Measurements from ENCODE around the gene CLSTN1.
A peak's percentile ranks its signal among the peaks of the same experiment; 100 is the strongest.

CLSTN1 gene

DNA sequence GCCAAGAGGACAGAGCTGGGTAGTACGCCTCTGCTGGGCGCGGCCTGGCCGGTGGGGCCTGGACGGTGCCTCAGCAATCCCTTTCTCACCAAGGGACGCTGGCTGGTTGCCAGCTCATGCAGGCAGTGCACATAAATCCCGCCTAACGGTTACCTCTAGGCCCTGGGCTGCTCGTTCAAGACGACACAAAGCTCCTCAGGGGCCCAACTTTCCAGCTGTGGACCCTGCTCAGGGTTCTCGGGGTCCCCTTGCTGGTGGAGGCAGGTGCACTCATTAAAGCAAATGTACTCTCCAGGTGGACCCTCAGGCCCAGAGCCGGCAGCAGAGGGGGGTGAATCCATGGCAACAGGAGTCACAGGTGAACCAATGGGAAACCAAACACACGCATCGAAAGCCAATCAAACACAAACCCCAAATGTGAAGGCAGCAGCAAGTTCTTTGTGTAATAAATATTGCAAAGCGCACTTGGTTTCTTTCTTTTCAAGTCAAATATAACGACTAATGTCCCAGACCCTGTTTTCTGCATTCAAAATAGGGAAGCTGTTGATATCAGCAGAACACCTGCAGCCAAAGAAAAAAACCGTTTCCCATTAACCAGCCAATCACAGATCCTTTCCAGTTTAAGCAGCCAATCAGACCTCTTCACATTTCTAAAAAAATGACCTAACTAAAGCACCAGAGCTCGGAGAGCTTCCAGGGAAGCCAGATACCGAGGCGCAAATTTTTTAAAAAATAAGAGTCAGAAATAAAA, 26.1 kb upstream of the CLSTN1 start:
- Mint-ChIP-seq H3K27ac (no peak overlapping the region), H3K4me1 (peaks cover 40% of the 10 kb centered on the region), H3K36me3 (ENCODE audit: low read depth) (peaks cover 17% of the 10 kb centered on the region), H3K4me3 (no peak overlapping the region), H3K27me3 (ENCODE audit: low read depth, poor library complexity) (peaks cover 13% of the 10 kb centered on the region), H3K9me3 (peaks cover 15% of the 10 kb centered on the region)
- TF ChIP-seq, protein P1, sequence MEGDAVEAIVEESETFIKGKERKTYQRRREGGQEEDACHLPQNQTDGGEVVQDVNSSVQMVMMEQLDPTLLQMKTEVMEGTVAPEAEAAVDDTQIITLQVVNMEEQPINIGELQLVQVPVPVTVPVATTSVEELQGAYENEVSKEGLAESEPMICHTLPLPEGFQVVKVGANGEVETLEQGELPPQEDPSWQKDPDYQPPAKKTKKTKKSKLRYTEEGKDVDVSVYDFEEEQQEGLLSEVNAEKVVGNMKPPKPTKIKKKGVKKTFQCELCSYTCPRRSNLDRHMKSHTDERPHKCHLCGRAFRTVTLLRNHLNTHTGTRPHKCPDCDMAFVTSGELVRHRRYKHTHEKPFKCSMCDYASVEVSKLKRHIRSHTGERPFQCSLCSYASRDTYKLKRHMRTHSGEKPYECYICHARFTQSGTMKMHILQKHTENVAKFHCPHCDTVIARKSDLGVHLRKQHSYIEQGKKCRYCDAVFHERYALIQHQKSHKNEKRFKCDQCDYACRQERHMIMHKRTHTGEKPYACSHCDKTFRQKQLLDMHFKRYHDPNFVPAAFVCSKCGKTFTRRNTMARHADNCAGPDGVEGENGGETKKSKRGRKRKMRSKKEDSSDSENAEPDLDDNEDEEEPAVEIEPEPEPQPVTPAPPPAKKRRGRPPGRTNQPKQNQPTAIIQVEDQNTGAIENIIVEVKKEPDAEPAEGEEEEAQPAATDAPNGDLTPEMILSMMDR (IDR thresholded peaks at IDR 0.05), result no peak
- DNase-seq, result no peak

DNA sequence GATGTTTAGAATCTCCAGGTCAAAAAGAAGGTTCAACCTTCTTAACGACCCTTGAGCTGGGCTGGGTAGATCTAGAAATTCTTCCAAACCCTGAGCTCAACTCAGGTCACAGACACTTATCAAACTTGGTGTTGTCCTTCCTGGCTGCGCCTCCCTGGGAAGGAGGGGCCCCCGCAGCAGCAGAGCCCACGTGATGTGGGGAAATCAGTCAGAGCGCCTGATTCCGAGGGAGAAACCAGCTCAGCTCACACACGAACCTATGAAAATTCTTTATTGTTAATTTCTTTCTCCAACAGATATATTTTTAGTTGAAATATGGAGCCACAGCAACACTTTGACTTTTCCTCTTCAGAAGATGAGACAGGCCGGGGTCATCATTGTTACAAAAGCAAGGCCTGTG, 24.3 kb upstream of the CLSTN1 start:
- Mint-ChIP-seq H3K27ac (peak overlapping the region; percentile 42), H3K36me3 (ENCODE audit: low read depth) (no peaks in the 10 kb centered on the region), H3K27me3 (ENCODE audit: low read depth, poor library complexity) (peaks cover 13% of the 10 kb centered on the region), H3K4me3 (no peak overlapping the region), H3K9me3 (no peaks in the 10 kb centered on the region), H3K4me1 (peaks cover 47% of the 10 kb centered on the region)
- TF ChIP-seq, protein P1 (IDR thresholded peaks at IDR 0.05), result no peak
- DNase-seq, result no peak

DNA sequence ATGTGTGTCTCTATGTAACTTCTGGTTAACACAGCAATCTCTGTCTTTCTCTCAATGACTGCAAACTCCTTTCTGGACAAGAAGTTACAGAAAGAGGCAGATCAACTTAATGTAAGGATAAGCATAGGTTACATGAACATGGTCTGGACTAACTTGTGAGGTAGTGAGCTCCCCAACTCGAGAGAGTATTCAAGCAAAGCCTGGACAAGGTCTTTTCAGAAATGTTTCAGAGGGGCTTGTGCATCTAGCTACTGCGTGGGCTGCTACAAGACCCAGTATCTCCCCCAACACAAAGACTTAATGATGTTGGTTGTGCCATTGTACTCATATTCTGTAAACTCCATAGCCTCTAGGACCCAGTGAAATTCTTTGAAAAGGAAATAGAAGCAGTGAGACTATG, 23.5 kb upstream of the CLSTN1 start:
- DNase-seq, result no peak
- no peak overlapping the region for H3K27ac Mint-ChIP-seq
- TF ChIP-seq, protein P1 (IDR thresholded peaks at IDR 0.05), result no peak
- no peak overlapping the region for H3K4me3 Mint-ChIP-seq
- H3K36me3 Mint-ChIP-seq (ENCODE audit: low read depth), result no peaks in the 10 kb centered on the region
- peaks cover 13% of the 10 kb centered on the region for H3K27me3 Mint-ChIP-seq (ENCODE audit: low read depth, poor library complexity)
- H3K4me1 Mint-ChIP-seq, result peaks cover 47% of the 10 kb centered on the region
- H3K9me3 Mint-ChIP-seq, result no peaks in the 10 kb centered on the region

DNA sequence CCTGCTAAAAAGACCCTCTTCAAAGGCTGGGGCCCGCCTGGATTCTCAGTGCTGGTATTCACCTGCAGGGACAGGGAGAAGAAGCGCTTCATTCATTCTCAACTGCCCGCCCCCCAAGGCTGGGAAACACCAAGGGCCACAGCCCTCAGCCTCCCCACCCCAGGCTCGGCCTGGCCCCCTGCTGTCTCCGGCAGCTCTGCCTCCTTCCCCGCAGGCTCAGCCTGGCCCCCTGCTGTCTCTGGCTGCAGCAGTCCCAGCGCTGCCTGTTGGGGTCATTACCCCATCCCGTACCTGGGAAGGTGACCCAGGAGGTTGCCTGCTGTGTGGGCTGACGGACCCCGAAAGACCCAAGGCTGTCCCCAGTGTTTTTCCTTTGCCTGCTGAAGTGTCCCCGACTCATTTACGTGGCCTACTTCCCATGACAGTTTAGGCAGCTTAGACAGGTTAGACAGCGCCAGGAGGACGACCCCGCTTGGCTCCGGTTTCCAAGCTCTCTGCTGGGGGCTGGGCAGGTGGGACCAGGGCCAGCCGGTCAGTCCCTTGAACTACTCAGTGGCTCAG, 22.9 kb upstream of the CLSTN1 start:
- no peaks in the 10 kb centered on the region for H3K36me3 Mint-ChIP-seq (ENCODE audit: low read depth)
- H3K27ac Mint-ChIP-seq, result no peak overlapping the region
- peaks cover 13% of the 10 kb centered on the region for H3K27me3 Mint-ChIP-seq (ENCODE audit: low read depth, poor library complexity)
- TF ChIP-seq, protein P1 (IDR thresholded peaks at IDR 0.05), result no peak
- H3K4me1 Mint-ChIP-seq, result peaks cover 47% of the 10 kb centered on the region
- H3K9me3 Mint-ChIP-seq, result no peaks in the 10 kb centered on the region
- no peak overlapping the region for H3K4me3 Mint-ChIP-seq
- DNase-seq, result peak; percentile 28

DNA sequence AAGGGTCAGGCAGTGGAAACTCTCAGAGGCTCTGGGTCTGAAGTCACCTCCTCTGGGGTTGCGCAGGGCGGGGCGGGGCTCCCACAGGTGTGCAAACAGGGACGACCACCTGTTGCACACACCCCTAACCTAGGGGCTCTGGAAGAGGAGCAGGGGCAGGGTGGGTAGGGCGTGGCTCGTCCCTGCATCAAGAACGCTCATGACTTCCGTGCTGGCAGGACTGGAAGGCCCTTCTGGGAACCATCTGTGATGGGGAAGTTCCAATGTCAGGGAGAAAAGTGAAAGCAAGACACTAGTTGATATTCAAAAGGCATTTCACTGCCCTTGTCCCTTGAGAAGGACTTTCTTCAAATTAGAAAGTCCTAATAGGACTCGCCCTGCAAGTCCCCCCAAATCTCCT, 22.1 kb upstream of the CLSTN1 start:
- Mint-ChIP-seq H3K9me3 (no peaks in the 10 kb centered on the region), H3K27ac (peak overlapping the region; percentile 28), H3K27me3 (ENCODE audit: low read depth, poor library complexity) (peaks cover 5% of the 10 kb centered on the region), H3K36me3 (ENCODE audit: low read depth) (no peaks in the 10 kb centered on the region), H3K4me1 (peaks cover 47% of the 10 kb centered on the region), H3K4me3 (no peak overlapping the region)
- TF ChIP-seq, protein P1 (IDR thresholded peaks at IDR 0.05), result no peak
- no peak for DNase-seq

DNA sequence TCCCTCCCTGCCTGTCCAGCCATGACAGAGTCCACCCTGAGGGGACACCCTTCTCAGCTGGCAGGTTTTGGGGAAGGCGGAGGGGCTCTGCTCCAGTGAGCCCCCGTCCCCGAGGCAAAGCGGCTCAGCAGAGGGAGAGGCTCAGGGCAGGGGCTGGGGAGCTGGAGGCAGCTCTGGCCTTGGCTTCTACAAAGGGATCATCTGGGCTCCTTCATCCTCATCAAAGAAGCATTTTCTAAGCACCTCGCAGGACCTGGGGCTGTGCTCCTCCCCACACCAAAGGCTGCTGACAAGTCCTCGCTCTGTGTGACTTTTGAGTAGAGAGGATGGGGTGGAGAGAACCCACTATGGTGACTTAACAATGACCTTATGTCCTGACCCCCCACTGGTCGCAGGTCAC, 21.0 kb upstream of the CLSTN1 start:
- Mint-ChIP-seq H3K27me3 (ENCODE audit: low read depth, poor library complexity) (peaks cover 4% of the 10 kb centered on the region), H3K4me1 (peaks cover 38% of the 10 kb centered on the region), H3K27ac (no peak overlapping the region), H3K36me3 (ENCODE audit: low read depth) (no peaks in the 10 kb centered on the region), H3K4me3 (no peak overlapping the region), H3K9me3 (no peaks in the 10 kb centered on the region)
- DNase-seq, result no peak
- TF ChIP-seq, protein P1 (IDR thresholded peaks at IDR 0.05), result no peak

Measured in nephron progenitor cell (in vitro differentiated cells).